Measurements from ENCODE around the gene LAMA5.

The LAMA5 gene

GRCh38 chr20:62347151-62347404, 20.0 kb downstream of the LAMA5 start:
- no peak for DNase-seq (ENCODE audit: low read depth in 2 of 3, low spot score in 2 of 3)

- DNase-seq (ENCODE audit: low read depth in 2 of 3, low spot score in 2 of 3): no peak
These were observed 20.5 kb downstream of the LAMA5 start for GRCh38 chr20:62346398-62347150.

GRCh38 chr20:62345681-62346370, 21.3 kb downstream of the LAMA5 start:
- no peak for DNase-seq (ENCODE audit: low read depth in 2 of 3, low spot score in 2 of 3)

- DNase-seq (ENCODE audit: low read depth in 2 of 3, low spot score in 2 of 3): no peak
These were observed 22.3 kb downstream of the LAMA5 start for GRCh38 chr20:62344782-62345181.

- no peak for DNase-seq (ENCODE audit: low read depth in 2 of 3, low spot score in 2 of 3)
These were observed 23.0 kb downstream of the LAMA5 start for GRCh38 chr20:62344092-62344491.

GRCh38 chr20:62342910-62343309, 24.2 kb downstream of the LAMA5 start:
- no peak for DNase-seq (ENCODE audit: low read depth in 2 of 3, low spot score in 2 of 3)

- no peak for DNase-seq (ENCODE audit: low read depth in 2 of 3, low spot score in 2 of 3)
These were observed 27.5 kb downstream of the LAMA5 start for GRCh38 chr20:62339647-62340062.

- no peak for DNase-seq (ENCODE audit: low read depth in 2 of 3, low spot score in 2 of 3)
These were observed 28.9 kb downstream of the LAMA5 start for GRCh38 chr20:62338294-62338620.

GRCh38 chr20:62337558-62338293, 29.4 kb downstream of the LAMA5 start:
- no peak for DNase-seq (ENCODE audit: low read depth in 2 of 3, low spot score in 2 of 3)

- DNase-seq (ENCODE audit: low read depth in 2 of 3, low spot score in 2 of 3): no peak
These were observed 30.1 kb downstream of the LAMA5 start for GRCh38 chr20:62336775-62337557.

- DNase-seq (ENCODE audit: low read depth in 2 of 3, low spot score in 2 of 3): no peak
These were observed 30.8 kb downstream of the LAMA5 start for GRCh38 chr20:62336329-62336728.

GRCh38 chr20:62335532-62335931, 31.6 kb downstream of the LAMA5 start:
- no peak for DNase-seq (ENCODE audit: low read depth in 2 of 3, low spot score in 2 of 3)

GRCh38 chr20:62334881-62335280, 32.2 kb downstream of the LAMA5 start:
- DNase-seq (ENCODE audit: low read depth in 2 of 3, low spot score in 2 of 3): no peak

GRCh38 chr20:62333820-62334595, 33.1 kb downstream of the LAMA5 start:
- no peak for DNase-seq (ENCODE audit: low read depth in 2 of 3, low spot score in 2 of 3)

- DNase-seq (ENCODE audit: low read depth in 2 of 3, low spot score in 2 of 3): no peak
These were observed 33.9 kb downstream of the LAMA5 start for GRCh38 chr20:62332989-62333819.

- DNase-seq (ENCODE audit: low read depth in 2 of 3, low spot score in 2 of 3): no peak
These were observed 34.7 kb downstream of the LAMA5 start for GRCh38 chr20:62332421-62332820.

GRCh38 chr20:62331347-62331746, 35.8 kb downstream of the LAMA5 start:
- no peak for DNase-seq (ENCODE audit: low read depth in 2 of 3, low spot score in 2 of 3)

GRCh38 chr20:62330576-62331317, 36.4 kb downstream of the LAMA5 start:
- no peak for DNase-seq (ENCODE audit: low read depth in 2 of 3, low spot score in 2 of 3)
